Kidney glomerular epithelial cell (primary cell): ENCODE measurements around the gene DUSP22.
"Not testable (repeated sequence)": the region's sequence is repeated elsewhere in the genome, so short reads cannot be mapped to it uniquely, and the experiment has no call there.

Source experiments
- DNase-seq: peaks from one replicate; lab custom pipeline; 2025; lab: John Stamatoyannopoulos, UW

DUSP22 gene, protein sequence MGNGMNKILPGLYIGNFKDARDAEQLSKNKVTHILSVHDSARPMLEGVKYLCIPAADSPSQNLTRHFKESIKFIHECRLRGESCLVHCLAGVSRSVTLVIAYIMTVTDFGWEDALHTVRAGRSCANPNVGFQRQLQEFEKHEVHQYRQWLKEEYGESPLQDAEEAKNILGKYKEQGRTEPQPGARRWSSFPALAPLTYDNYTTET

DNA sequence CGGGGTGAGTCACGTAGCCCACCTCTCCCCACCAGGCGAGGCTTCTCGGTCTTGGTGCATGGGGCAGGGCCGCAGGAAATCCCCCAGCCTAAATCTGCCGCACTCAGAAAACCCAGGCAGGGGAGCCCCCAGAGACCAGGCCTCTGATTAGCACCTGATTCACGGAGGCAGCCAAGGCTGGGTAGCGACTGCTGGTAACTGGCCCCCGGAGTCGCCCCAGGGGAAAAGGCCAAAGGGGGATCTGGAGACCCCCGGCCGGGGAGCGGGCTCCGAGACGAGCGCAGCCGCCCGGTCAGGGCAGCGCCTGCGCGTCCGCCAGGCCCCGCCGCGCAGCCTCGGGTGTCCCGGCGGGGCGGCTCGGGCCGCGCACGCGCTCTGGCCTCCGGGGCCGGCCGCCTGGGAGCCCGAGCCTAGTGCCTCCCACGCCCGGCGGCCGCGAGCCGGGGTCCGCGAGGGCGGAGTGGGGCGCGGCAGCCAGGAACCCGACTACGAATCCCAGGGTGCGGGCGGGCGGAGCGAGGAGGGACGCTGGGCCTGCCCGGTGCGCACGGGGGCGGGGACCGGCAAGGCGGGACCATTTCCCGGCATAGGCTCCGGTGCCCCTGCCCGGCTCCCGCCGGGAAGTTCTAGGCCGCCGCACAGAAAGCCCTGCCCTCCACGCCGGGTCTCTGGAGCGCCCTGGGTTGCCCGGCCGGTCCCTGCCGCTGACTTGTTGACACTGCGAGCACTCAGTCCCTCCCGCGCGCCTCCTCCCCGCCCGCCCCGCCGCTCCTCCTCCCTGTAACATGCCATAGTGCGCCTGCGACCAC is at the start of gene DUSP22:
TSS of gene DUSP22 (plus strand) at position 791 of the 809 bp plus-strand sequence. CDS start 53 bp downstream, outside the sequence.
- DNase-seq, result no peak

DNA sequence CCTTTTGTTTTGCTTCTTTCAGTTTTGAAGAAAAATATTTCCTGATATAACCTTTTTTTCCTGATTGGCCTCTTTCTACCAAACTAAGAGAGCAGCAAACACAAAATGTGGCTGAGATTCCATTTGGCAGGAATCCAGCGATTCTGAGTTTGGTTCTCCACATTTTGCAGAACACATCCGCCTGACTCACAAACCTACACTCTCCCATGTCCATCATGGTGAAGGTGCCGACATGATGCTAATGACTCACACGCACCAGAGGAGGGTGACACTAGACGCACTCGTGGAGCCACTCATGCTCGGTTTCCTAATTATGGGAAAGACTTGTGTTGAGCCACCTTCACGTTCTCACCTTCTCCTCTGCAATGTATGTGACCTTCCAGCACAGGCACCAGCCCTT is 45.9 kb upstream of the DUSP22 start:
- no peak for DNase-seq

DNA sequence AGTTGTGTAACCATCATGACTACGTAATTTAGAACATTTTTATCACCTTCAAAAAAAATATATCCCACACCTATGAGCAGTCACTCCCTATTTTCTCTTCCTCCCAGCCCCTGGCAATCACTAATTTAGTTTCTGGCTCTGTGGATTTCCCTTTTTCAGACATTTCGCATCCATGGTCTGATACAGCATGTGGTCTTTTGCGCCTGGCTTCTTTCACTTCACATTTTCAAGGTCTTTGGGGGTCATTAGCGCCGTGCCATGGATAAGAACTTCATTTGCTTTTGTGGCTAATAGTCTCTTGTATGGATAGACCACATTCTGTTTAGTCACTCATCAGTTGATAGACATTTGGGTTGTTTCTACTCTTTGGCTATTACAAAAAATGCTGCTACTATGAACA is 44.9 kb upstream of the DUSP22 start:
- DNase-seq, result no peak

DNA sequence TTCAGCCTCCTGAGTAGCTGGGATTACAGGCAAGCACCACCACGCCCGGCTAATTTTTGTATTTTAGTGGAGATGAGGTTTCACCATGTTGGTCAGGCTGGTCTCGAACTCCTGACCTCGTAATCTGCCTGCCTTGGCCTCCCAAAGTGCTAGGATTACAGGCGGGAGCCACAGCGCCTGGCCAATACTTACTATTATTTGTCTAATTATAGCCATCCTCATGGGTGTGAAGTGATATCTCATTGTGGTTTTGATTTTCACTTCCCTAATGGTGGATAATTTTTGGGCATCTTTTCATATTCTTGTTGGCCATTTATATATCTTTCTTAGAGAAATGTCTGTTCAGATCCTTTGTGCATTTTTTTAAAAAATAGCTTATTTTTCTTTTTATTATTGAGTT is 44.2 kb upstream of the DUSP22 start:
- not testable (repeated sequence) for DNase-seq

DNA sequence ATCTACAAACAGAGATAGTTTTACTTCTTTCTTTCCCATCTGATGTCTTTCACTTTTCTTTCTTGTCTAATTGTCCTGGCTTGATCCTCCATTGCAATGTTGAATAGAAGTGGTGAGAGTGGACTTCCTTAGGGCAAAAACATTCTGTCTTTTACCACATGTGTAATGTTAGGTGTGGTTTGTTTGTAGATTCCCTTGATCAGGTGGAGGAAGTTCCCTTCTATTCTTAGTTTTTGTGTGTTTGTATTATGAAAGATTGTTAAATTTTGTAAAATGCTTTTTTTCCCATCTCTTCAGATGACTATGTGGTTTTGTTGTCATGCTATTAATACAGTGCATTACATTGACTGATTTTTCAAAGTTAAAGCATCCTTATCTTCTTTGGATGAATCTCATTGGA is 41.6 kb upstream of the DUSP22 start:
- no peak for DNase-seq

DNA sequence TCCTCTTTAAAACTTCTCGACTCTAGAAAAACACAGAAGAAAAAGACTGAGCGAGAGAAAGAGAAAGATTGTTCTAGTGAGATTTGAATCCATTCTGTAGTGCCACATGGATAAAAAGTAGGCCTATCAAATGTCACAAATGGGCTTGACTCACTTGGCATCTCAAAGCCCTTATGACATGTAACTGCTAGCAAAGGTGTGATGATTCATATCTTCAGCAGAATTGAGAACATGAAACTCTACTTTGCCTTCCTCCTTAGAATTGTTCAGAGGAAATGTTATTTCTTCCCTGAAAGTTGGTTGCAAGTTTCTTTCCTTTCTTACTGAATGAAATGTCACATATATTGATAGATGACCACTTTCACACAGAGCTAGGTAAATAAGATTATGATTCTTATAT is 40.4 kb upstream of the DUSP22 start:
- DNase-seq, result no peak

DNA sequence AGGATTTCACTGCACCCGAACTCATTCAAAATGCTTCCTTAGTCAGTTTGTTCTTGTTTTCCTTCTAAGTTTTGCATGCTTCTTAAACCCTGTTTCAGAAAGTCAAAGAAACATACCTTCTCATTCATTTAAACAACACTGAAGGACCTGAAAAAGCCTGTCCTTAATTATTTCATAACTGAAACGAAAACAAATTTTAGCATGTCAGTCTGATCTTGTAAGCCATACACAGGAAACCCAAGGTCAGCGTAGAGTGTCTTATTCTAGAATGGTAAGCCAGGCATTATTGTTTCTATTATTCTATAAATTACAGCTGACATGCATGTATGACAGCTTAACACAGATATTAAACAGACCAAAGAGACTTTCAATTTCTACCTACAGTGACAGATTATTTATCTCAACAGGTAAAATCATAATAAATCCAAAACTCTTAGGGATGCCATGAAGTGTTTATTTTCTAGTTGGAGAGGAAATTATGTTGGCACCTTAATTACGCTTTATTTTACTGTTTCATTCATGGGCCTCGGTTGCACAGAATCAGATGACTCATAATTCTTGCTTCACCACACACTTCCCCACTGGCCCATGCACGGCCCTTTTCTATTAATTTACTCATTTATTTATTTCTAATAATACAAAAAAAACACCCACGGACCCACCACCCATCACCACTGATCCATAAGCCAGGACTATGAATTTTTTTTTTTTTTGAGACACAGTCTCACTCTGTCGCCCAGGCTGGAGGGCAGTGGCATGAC is 39.3 kb upstream of the DUSP22 start:
- DNase-seq, result no peak

DNA sequence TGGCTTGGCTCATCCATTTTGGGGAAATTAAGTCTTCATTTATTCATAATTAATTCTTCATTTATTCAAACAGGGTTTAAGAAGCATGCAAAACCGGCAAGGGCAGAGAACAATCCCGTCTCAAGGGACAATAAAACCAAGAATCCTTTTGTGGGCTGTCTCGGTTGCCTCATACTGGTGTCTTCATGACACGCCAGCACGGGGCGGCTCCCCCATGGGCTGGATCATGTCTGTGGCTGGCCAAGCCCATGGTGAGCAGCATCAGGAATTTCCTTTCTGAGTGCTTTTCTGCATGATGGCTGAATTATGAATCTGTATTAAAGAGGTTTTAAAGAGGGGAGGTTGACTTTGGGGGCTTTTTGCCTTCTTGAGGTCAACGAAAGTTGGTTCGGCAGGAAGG is 38.3 kb upstream of the DUSP22 start:
- DNase-seq, result no peak

DNA sequence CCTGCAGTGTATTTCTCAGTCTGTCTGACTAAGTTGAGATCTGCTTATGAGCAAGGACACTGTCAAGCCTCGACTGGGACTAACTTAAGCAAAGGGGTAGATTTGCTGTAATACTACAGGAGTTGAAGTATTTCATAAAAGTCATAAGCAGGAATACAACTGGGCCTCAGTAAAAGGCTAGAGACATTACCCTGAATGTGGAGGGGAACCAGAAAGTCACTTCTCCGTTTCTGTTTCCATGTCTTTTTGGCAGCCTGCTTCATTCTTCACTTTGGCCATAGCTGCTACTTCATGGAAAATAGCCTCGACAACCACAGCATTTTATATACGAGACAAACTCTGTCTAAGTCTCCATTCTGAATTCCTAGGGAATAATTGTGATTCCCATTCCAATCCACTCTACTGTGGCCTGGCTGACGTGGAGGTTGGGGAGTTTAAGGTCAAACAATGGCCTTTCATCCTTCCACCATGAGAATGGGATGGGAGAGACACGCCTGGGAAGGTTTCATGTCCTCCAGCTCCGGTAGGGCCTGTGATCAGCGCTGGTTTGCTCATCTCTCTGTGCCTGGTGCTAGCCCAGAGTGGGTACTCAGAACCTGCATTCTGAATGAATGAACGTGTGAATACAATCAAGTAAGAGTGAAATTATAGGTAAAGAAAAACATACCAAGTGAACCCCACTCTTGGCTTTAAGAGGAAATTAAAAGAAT is 37.1 kb upstream of the DUSP22 start:
- no peak for DNase-seq

DNA sequence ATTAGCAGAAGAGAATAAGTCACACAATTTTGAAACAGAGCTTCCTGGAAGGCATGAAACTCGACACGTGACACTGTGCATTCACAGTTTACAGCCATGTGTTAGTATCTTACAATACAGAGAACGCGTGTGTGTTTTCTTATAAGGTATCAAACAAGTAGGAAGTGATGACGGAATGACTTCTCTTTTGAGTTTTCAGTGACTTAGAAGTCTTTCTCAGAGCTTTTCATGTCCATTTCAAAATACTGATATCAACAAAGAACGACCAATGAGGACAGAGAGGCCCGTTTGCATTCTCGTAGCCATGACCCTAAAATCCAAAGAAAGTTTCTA is 36.6 kb upstream of the DUSP22 start:
- DNase-seq, result no peak

DNA sequence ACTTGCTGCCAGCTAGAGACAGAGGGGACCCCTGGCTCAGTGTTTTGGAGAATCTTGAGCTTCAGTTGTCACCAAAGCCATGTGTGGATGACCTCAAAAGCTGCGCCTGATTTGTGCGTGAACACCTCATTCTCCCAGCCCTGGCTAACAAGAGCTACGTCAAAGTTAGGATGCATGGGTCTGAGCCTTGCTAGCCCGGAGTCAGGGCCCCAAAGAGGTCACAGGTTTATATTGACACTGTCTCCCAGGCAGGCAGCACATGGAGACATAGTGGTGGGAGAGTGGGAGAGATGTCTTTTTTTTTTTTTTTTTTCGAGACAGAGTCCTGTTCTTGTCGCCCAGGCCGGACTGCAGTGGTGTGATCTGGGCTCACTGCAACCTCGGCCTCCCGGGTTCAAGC is 36.1 kb upstream of the DUSP22 start:
- DNase-seq, result no peak

DNA sequence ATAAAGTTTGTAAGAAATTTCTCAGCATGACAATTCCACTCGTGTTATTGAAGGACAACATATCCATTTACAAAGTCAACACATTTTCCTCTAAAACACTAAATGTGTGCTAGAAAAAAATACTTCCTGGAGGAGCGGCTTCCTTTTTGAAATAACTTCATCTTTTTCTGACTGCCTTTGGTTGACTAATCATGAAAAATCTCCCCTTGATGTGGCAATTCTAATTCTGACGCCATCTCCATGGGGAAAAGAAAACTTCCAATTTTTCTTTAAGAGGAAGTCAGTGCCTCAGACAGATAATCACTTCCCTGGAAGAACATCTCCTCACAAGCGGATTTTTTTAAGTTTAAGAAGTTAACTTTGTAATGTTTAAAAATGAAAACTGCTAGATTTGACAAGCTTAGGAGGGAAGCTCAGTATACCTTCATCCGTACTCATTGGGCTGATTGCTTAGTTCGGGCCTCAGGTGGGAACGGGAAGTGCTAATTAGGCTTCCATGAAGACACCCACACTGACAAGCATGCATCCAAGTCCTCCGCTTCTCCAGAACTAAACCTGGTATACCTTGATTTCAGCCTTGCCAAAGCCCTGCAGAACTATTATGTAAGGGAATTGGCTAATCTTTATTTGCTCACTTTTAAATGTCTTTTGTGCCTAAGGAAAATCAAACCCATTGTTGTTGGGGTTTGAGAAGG is 35.1 kb upstream of the DUSP22 start:
- DNase-seq, result no peak

DNA sequence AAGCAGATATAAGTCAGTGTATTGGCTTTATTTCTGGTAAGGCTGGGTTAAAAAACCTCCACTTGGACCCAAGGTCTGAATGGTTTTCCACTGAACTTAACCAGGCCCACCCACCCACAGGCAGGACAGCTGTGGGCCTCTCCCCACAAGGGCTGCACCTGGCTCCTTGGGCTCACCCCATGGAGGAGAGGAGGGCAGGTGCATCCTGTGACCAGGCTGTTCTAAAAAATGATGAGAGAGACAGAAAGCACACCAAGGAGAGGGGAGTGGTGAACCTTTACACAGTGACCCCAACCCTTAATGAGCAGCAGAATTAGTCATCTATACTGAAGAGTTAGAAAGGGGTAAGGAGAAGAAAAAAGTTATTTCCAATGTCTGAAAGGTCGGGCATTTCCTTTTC is 34.5 kb upstream of the DUSP22 start:
- DNase-seq, result no peak

DNA sequence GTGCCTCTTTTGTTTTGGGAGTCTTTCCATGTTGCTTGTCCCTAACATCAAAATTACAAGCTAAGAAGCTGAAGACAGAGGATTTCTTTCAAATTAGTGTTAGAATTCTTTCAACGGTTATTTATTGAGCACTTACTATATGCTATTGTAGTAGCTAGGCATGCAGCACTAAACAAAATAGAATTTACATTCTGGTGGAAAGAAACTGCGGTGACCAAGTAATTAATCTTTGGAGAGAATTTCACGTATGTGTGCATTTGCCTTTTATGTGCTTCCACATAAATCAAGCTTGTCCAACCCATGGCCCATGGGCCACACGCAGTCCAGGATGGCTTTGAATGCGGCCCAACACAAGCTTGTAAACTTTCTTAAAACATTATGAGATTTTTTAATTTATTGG is 33.0 kb upstream of the DUSP22 start:
- DNase-seq, result no peak

DNA sequence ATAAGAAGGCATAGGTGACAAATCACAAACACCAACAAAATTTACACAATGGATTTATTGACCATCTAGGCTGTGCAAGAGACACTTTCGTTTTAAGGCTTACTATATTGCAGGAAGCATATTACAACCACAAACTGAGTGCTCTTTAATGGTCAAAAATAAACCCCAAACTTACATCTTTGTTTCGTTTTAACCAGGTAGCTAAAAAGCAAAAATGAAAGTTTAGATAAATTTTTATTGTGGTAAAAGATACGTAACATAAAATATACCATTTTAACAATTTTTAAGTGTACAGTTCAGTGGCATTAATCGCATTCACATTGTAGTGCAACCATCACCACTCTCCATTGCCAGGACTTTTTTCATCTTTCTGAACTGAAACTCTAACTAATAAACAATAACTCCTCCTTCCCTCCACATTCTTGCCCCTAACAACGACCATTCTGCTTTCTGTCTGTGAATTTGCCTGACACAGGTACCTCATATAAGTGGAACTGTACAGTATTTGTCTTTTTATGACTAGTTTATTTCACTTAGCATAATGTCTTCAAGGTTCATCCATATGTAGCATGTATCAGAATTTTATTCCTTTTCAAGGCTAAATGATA is 32.3 kb upstream of the DUSP22 start:
- DNase-seq, result no peak

DNA sequence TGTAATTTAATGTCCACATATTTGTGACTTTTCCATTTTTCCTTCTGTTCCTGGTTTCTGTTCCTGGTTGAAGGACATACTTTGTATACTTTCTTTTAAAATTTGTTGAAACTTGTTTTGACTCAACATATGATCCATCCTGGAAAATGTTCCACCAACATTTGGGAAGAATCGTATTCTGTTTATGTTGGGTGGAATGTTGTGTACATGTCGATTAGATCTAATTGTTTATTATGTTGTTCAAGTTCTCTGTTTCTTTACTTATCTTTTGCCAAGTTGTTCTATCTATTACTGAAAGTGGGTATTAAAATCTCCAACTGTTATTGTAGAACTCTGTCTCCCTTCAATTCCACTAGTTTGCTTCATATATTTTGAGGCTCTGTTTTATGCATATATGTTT is 27.7 kb upstream of the DUSP22 start:
- DNase-seq, result no peak

DNA sequence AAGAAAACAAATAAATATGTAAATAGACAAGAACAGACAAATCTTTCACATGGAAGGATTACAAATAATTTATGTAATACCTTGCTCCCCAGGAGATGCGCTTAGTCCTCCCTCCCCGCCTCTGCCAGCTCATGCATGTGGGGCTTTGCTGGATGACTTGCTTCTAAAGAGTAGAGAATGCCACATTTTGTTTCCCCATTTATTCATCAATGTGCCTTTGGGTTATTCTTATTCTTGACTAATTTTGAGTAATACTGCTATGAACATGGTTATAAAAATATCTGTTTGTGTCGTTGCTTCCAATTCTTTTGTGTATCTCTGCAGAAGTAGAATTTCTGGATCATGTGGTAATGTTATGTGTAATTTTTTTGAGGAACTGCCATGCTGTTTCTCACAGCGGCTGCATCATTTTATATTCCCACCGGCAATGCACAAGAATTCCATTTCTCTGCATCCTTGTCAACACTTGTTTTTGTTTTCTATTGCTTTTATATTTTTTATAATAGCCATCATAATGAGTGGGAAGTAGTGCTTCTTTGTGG is 23.8 kb upstream of the DUSP22 start:
- DNase-seq, result no peak

DNA sequence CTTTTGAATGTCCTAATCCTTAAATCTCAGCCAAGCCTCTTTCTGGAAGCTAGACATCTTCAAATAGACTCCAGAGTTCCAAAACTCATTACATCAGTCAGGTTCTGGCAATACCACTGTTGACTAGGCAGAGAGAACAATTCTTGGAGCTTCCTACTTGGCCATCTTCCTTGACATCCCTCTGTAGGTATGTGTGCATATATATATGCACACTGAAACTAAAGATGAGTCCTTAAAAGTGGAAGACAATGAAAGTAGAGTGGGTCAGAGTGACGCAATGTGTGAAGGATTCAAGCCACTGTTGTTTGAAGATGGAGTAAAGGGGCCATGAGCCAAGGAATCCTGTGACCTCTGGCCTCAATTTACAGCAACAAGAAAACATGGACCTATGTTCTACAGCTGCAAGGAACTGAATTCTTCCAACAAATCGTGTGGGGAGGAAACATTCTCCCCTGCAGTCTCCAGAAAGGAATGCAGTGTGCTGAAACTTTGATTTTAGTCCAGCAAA is 18.7 kb upstream of the DUSP22 start:
- no peak for DNase-seq

DNA sequence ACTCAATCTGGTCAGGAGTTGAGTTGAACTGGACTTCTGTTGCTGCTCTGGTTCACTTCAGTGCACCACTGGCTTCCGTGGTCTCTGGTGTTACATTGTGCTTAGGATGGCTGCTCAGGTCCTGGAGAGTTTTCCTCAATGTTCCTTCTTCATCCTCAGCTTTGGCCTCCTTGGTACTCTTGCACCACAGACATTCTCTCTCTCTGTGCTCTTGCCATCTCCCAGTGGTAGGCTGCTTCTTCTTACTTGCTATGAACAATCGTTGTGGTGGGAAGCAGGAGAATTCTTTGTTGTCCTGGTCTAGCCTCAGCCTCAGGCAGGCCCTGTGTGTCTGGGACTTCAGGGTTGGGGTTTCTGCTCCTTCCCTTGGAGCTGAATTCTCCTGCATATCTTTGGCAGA is 14.5 kb upstream of the DUSP22 start:
- no peak for DNase-seq

DNA sequence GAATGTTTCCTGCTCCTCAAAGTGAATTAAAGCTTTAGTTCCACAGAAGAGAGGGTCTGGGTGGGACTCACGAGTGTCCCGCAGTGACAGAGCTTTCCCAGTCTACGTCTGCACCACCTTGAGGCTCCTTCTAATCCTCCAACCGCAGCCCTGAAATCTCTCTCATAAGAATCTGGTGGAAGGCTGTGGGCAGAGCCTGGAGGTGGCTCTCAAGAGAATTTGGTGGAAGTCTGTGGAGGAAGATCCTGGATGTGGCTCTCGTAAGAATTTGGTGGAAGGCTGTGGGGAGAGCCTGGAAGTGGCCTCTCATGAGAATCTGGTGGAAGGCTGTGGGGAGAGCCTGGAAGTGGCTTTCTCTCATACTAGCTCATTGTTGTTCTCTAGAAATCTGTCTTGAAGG is 13.8 kb upstream of the DUSP22 start:
- DNase-seq, result no peak
